ENCODE results near the gene FLT3.

GRCh38 chr13:27979001-27979643 is 121.3 kb downstream of the FLT3 start:
- TF ChIP-seq, protein P1, sequence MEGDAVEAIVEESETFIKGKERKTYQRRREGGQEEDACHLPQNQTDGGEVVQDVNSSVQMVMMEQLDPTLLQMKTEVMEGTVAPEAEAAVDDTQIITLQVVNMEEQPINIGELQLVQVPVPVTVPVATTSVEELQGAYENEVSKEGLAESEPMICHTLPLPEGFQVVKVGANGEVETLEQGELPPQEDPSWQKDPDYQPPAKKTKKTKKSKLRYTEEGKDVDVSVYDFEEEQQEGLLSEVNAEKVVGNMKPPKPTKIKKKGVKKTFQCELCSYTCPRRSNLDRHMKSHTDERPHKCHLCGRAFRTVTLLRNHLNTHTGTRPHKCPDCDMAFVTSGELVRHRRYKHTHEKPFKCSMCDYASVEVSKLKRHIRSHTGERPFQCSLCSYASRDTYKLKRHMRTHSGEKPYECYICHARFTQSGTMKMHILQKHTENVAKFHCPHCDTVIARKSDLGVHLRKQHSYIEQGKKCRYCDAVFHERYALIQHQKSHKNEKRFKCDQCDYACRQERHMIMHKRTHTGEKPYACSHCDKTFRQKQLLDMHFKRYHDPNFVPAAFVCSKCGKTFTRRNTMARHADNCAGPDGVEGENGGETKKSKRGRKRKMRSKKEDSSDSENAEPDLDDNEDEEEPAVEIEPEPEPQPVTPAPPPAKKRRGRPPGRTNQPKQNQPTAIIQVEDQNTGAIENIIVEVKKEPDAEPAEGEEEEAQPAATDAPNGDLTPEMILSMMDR (IDR thresholded peaks at IDR 0.05) = no peak
- no peak for TF ChIP-seq POLR2A (IDR thresholded peaks at IDR 0.05)
- TF ChIP-seq EP300 (IDR thresholded peaks at IDR 0.05) = no peak
